ENCODE results near the gene SLC2A9.

- no peak for TF ChIP-seq EP300 (IDR thresholded peaks at IDR 0.05)
- no peak for TF ChIP-seq CTCF (IDR thresholded peaks at IDR 0.05)
- no peak for TF ChIP-seq POLR2A (IDR thresholded peaks at IDR 0.05)
These were observed 33.4 kb downstream of the SLC2A9 start for GRCh38 chr4:9987749-9988362.

Measured in stomach (tissue), 4 donors.